HepG2 (cell line): ENCODE measurements around the gene GNB1. TPM values are rescaled to one million over a fixed set of nuclear protein-coding genes. Genes with fewer than 3 reads are reported as not detected.

Experiments
- FOXJ3 ChIP-seq: sonication (generic); formaldehyde crosslinking; IDR thresholded peaks from 2 replicates; pipeline ENCODE4 v1.4.0; 2020; ENCODE audit warnings: missing genetic modification reagents, mild to moderate bottlenecking, borderline replicate concordance
- HMGXB4 ChIP-seq, 2 experiments: sonication (generic) in 1 of 2; formaldehyde crosslinking in 1 of 2; IDR thresholded peaks; 2 replicates each; pipeline versions ENCODE4 v1.4.0 to v1.6.1; 2018 to 2020; ENCODE audit warnings: missing genetic modification reagents in 2 of 2, borderline replicate concordance in 1 of 2, low read depth in 1 of 2, mild to moderate bottlenecking in 1 of 2, missing biosample characterization in 1 of 2
- KDM3A ChIP-seq: IDR thresholded peaks from 2 replicates; pipeline ENCODE4 v1.6.1; 2018; ENCODE audit warnings: low read depth, missing compliant biosample characterization
- MAFF ChIP-seq: IDR thresholded peaks from 2 replicates; pipeline ENCODE4 v1.6.1; 2011; ENCODE audit warnings: low read depth, low read length, improper control_type of control experiment
- NFKB2 ChIP-seq: sonication (generic); formaldehyde crosslinking; IDR thresholded peaks from 2 replicates; pipeline ENCODE4 v1.4.0; 2020; ENCODE audit warnings: missing genetic modification reagents, borderline replicate concordance
- NPAS2 ChIP-seq: sonication (generic); formaldehyde crosslinking; IDR thresholded peaks from 2 replicates; pipeline ENCODE4 v1.8.0; 2022; ENCODE audit warnings: mild to moderate bottlenecking, missing genetic modification reagents, borderline replicate concordance
- PAWR ChIP-seq: sonication (generic); formaldehyde crosslinking; IDR thresholded peaks from 2 replicates; pipeline ENCODE4 v1.4.0; 2020; ENCODE audit warnings: missing genetic modification reagents, mild to moderate bottlenecking, borderline replicate concordance
- RFXANK ChIP-seq: IDR thresholded peaks from 2 replicates; pipeline ENCODE4 v1.6.1; 2016
- RORA ChIP-seq: sonication (generic); formaldehyde crosslinking; IDR thresholded peaks from 2 replicates; pipeline ENCODE4 v1.5.0; 2020; ENCODE audit warnings: mild to moderate bottlenecking, missing genetic modification reagents, moderate library complexity
- ZBTB46 ChIP-seq: sonication (generic); formaldehyde crosslinking; IDR thresholded peaks from 2 replicates; pipeline ENCODE4 v1.4.0; 2020; ENCODE audit warnings: mild to moderate bottlenecking, missing genetic modification reagents, borderline replicate concordance
- ZC3H13 ChIP-seq: sonication (generic); formaldehyde crosslinking; IDR thresholded peaks from 2 replicates; pipeline ENCODE4 v1.8.1; 2023; ENCODE audit warnings: mild to moderate bottlenecking, missing genetic modification reagents, moderate library complexity
- ZNF687 ChIP-seq: sonication (generic); formaldehyde crosslinking; IDR thresholded peaks from 2 replicates; pipeline ENCODE4 v1.5.1; 2020; ENCODE audit warnings: mild to moderate bottlenecking, missing genetic modification reagents, moderate library complexity
- polyA plus RNA-seq, 8 experiments: library from polyadenylated mRNA; depleted of rRNA in 3 of 8; stranded (reverse) in 7 of 8; unstranded in 1 of 8; fragments of >200 nt; fragmentation: Illumina TruSeq in 4 of 8; extraction: Trizol in 4 of 8; gene quantifications; 2 replicates each; pipeline versions ENCODE4 v1.2.1 to v1.2.3, GENCODE V29; 2011 to 2016; ENCODE audit warnings: low read depth in 4 of 8, missing spikeins in 1 of 8, mixed read lengths in 1 of 8; ENCODE audit not compliant: insufficient read depth in 1 of 8
- total RNA-seq, 5 experiments: library from RNA; depleted of rRNA; stranded (reverse); fragments of >200 nt; fragmentation: Illumina TruSeq; extraction: Trizol; gene quantifications; 2 replicates each; pipeline ENCODE4 v1.2.3, GENCODE V29; 2016; ENCODE audit warnings: low read depth in 1 of 5
- TF ChIP-seq, protein P1 (sequence below): sonication (generic); formaldehyde crosslinking; IDR thresholded peaks from 2 replicates; pipeline ENCODE4 v1.4.0; 2020; ENCODE audit warnings: missing genetic modification reagents, mild to moderate bottlenecking, borderline replicate concordance
- TF ChIP-seq, protein P2 (sequence below): sonication (generic); formaldehyde crosslinking; IDR thresholded peaks from 2 replicates; pipeline ENCODE4 v1.5.0; 2020; ENCODE audit warnings: missing genetic modification reagents, mild to moderate bottlenecking, borderline replicate concordance

Gene GNB1
- total and polyA plus RNA-seq, 2 of the 13 experiments (the other 11 are each of a cell fraction or from before 2014, with no cell fraction given), result 66.2 to 327 TPM

DNA sequence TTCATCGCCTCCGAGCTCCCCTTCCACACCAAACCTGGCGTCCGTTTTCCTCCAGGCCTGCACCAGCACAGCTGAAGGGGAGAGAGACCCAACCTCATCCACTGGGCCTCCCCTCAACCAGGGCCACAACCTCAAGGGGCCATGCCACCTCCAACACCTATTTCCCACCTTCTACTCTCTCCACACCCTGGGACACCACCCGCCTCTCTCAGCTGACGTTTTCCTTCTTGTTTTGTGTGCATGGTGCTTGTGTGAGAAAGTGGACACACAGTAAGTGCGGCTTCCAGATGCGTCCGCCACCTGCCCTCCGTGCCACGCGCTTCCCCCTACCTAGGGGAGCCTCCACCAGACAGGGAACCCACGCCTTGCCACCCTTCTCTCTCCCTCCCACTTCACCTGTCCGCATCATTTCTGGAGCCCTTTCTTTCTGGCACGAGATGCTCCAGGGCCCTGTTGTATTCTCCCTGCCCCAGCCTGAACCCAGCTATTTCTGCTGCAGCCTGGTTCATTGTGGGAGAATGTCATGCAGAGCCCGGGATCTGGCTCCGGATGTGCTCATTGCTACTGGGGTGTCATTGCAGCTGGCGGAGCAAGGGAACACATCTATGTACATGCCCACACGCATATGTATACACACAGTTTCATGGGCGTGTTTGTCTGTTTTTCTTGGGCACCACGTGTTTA lies 1.3 kb upstream of the GNB1 start (continued):
- TF ChIP-seq NFKB2, result peak; percentile 27; the same call in 1 of the 2 replicates
- peak; percentile 63 for TF ChIP-seq ZNF687 (CRISPR knock-in tag)
- no peak for TF ChIP-seq FOXJ3
- peak; percentile 80 for TF ChIP-seq ZC3H13 (CRISPR knock-in tag)
- TF ChIP-seq, protein P1, sequence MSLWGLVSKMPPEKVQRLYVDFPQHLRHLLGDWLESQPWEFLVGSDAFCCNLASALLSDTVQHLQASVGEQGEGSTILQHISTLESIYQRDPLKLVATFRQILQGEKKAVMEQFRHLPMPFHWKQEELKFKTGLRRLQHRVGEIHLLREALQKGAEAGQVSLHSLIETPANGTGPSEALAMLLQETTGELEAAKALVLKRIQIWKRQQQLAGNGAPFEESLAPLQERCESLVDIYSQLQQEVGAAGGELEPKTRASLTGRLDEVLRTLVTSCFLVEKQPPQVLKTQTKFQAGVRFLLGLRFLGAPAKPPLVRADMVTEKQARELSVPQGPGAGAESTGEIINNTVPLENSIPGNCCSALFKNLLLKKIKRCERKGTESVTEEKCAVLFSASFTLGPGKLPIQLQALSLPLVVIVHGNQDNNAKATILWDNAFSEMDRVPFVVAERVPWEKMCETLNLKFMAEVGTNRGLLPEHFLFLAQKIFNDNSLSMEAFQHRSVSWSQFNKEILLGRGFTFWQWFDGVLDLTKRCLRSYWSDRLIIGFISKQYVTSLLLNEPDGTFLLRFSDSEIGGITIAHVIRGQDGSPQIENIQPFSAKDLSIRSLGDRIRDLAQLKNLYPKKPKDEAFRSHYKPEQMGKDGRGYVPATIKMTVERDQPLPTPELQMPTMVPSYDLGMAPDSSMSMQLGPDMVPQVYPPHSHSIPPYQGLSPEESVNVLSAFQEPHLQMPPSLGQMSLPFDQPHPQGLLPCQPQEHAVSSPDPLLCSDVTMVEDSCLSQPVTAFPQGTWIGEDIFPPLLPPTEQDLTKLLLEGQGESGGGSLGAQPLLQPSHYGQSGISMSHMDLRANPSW (CRISPR knock-in tag), result no peak
- no peak for TF ChIP-seq NPAS2 (CRISPR knock-in tag)
- no peak for TF ChIP-seq RORA (CRISPR knock-in tag)
- TF ChIP-seq ZBTB46 (CRISPR knock-in tag), result no peak
- TF ChIP-seq, protein P2, sequence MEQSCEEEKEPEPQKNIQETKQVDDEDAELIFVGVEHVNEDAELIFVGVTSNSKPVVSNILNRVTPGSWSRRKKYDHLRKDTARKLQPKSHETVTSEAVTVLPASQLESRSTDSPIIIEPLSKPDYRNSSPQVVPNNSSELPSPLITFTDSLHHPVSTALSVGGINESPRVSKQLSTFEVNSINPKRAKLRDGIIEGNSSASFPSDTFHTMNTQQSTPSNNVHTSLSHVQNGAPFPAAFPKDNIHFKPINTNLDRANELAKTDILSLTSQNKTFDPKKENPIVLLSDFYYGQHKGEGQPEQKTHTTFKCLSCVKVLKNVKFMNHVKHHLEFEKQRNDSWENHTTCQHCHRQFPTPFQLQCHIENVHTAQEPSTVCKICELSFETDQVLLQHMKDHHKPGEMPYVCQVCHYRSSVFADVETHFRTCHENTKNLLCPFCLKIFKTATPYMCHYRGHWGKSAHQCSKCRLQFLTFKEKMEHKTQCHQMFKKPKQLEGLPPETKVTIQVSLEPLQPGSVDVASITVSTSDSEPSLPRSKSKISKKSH, result peak; percentile 1; the same call in 1 of the 2 replicates
- no peak for TF ChIP-seq HMGXB4 (CRISPR knock-in tag; IDR thresholded peaks at IDR 0.05; ENCODE audit: borderline replicate concordance in 1 of 2, low read depth in 1 of 2)
- no peak for TF ChIP-seq MAFF
- no peak for TF ChIP-seq PAWR (CRISPR knock-in tag)
- no peak for TF ChIP-seq RFXANK (CRISPR knock-in tag)
- no peak for TF ChIP-seq KDM3A (CRISPR knock-in tag)
